GM18868 (cell line): ENCODE measurements around the gene SECISBP2.

ENCODE experiments used
- ATAC-seq: cut with Tn5 transposase; IDR thresholded peaks from one replicate; pipeline ENCODE4 v1.9.1; 2021; ENCODE audit warnings: mild to moderate bottlenecking, moderate library complexity; ENCODE audit not compliant: unreplicated experiment

Gene SECISBP2

DNA sequence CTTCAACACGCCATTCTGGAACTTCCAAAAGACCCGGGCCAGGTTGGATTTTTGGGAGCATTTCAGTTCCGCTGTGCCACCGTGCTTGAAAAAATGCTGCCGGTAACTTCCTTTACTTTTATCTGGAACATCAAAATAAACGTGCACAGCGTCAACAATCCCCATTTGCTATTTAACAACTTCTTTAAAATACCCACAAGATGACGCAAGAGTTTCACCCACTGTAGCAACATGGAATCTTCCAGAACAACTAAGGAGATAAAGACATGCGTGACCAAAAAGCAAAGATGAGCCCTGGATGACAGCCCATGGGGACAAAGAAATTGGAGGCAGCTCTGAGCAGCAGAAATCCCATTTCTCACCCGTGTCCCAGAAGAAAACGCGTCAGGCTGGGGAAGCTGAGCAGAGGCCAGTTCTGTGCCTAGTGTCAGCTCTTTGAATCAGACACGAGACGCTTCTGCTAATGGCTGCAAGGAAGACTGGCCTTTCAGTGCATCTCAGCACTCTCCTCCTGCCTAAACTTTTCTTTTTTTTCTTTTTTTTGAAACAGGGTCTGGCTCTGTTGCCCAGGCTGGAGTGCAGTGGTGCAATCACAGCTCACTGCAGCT lies 61.3 kb downstream of the SECISBP2 start:
- no peak for ATAC-seq

GRCh38 chr9:89380437-89381307 lies 62.4 kb downstream of the SECISBP2 start:
- no peak for ATAC-seq

GRCh38 chr9:89381308-89381609 lies 63.0 kb downstream of the SECISBP2 start:
- ATAC-seq: no peak

DNA sequence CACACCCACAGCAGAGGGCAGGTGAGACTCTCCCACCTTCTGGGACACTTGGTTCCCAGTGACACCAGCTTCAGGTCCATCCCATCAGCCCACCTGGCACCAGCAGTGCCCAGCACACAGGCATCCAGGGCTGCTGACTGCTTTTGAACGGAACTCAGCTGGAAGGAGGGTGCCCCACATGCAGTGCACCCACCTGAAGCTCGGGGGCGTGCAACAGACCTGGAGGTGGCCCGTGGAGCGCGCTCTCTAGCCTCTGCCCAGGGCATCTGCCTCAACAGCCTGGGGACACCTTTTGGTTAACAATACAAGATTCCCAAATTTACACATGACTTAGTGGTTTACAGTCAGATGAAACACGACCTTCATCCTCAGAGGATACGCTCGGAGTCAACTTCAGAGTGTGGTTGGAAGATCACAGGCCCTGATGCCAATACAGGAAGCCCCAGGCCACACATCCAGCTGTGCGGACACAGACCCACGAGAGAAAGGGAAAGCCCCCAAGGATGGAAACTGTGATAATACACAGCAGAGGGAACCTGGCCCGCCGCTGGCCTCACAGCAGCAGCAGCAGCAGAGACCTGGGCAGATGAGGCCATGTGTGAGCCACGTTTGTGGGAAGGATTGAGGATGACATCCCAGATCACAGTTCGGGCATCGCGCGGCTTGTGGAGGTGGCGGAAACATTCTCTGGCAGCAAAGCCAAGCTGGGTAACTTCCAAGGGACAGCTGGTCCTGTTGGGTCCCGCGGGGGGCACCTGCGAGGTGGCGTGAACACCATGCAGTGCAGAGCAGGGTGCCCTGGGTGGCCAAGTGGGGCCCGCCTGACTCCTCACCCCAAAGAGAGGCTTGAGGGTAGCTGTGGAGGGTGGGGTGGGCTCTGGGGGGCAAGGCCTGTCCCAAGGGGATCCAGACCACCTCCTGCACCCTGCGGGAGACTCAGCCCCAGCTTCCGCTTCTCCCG lies 64.0 kb downstream of the SECISBP2 start:
- ATAC-seq: no peak

- ATAC-seq: no peak
Observed at GRCh38 chr9:89383030-89383720, 64.9 kb downstream of the SECISBP2 start.

- ATAC-seq: no peak
Observed at GRCh38 chr9:89383721-89384300, 65.5 kb downstream of the SECISBP2 start.

DNA sequence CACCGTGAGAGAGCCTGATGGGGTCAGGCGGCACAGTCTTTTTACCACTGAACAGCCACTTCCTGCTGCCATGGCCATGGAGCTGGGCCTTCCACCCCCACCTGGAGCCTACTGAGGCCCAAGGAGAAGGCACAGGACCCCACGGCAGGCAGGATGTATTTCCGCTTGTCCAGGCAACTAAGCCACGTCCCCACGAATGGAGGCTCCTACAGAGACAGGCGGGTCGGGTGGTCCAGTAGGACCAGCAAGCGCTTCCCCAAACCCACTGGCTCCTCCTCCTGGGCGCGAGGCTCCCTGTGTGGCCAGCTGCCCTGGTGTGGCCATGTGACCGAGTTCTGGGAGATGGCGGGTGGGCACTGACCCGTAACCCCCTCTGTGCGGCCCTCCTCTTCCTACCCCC lies 66.5 kb downstream of the SECISBP2 start:
- ATAC-seq: no peak

DNA sequence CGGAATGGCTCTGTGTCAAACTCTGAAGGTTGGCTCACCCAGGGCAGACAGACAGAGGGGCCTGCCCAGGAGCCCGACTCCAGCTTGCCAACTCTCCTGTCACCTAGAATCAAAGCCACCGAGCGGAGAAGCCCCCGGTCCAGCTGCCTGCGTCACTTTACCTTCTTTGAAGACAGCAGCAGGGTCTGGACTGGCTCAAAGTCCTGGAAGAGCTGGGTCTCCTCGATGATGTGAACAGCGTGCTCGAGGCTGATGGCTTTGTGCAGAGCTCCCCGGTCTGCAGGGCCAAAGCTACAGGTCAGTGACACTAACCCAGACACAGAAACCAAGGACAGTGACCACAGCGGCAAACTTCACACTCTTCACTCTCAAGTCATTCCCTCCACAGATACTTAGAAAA lies 67.9 kb downstream of the SECISBP2 start:
- ATAC-seq: no peak

- no peak for ATAC-seq
Observed at GRCh38 chr9:89386797-89387196, 68.5 kb downstream of the SECISBP2 start.

GRCh38 chr9:89387197-89387849 lies 69.0 kb downstream of the SECISBP2 start:
- ATAC-seq: no peak

DNA sequence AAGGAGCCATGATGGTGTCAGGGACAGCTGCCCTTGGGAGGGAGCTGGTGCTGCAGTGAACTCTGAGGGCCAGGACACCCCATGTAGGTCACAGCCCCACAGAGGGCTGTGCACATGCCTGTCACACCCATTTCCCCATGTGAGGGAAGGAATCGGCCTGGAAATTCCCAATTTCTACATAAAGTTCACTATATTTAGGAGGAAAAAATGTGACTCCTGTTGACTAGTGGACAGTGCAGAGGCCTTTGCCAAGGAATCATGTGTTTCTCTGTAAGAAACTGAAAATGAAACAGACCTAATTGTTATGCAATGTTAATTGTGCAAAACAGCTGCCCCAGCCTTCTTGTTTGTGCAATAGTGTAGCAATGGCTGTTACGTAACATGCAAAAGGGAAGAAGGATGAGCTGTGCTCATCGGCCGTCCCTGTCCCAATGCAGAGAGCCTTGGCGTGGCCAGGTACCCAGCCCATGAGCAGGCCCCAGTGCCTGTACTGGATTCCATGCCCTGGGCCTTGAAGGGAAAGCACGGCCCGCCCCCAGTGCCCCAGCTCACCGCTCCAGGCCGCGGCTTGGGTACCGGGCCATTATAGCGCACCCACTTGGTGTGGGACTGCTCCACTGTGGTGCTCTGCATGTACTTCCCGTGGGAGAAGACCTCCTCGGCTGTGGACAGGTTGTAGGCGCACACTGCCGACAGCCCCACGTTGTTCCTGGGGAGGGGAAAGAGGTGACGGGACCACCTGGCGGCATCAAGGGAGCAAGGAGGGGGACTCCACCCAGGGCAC lies 70.0 kb downstream of the SECISBP2 start:
- no peak for ATAC-seq

GRCh38 chr9:89388868-89389177 lies 70.5 kb downstream of the SECISBP2 start:
- ATAC-seq: no peak

DNA sequence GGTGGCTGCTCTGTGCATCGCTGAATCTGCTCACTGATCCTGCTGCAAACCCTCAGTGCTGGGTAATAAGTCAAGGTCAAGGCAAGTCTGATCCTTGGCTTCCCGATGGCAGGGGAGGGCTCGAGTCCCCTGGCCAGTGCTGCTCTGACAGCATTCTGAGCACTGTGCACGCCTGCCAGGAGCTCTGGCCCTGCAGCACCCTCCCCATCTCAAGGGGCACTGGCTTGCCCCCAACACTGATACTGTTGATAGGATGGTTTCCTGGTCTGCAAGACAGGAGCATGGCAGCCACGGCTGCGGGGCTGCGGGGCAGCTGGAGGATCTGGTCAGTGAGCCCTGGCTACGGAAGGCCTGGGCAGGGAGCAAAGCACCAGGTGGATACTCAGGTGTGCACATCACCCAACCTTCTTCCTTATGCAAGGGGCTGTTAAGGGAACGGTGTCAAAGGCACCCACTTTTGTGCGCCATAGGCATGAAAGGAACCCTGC lies 71.8 kb downstream of the SECISBP2 start:
- no peak for ATAC-seq

DNA sequence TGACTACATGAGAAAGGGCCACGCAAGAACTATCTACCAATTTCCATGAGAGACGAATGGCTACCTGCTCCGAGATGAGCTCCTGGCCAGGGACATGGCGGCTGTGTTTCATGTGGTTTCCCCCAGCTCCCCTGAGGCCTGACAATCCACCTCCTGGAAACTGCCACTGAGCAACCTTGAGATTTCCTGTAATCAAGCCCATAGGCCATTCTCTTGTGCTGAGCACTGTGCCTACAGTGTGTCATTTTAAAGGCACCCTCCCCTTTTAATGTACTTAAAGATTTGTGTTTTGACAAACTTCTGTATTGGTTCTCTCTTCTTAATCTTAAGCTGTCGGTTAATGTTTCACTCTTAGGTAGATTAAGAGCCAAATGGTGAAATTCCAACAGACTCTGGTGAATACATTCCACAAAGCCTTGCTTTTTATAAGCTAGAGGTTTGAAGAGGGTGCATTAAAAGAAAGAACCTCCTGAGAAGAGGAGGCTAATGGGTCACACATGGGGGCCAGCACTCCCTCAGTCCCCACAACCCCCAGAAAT lies 72.3 kb downstream of the SECISBP2 start:
- no peak for ATAC-seq

GRCh38 chr9:89391585-89391984 lies 73.3 kb downstream of the SECISBP2 start:
- ATAC-seq: no peak

DNA sequence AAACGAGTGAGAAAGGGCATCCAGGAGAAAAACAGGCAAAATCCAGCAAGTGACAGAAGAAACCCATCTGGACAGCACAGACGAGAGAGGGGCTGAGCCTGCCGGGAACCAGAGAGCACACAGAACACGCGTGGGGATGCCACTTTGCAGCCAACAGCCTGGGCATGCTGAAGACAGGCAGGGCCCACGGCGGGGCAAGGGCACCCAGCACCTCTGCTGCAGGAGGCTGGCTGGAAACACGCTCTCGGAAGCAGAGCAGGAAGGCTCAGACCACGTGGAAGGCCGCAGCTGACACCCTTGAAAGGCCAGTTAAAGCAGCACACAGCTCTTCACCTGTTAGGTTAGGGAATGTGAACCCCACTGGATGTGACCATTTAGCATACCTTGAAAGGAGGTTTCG lies 76.1 kb downstream of the SECISBP2 start:
- no peak for ATAC-seq

DNA sequence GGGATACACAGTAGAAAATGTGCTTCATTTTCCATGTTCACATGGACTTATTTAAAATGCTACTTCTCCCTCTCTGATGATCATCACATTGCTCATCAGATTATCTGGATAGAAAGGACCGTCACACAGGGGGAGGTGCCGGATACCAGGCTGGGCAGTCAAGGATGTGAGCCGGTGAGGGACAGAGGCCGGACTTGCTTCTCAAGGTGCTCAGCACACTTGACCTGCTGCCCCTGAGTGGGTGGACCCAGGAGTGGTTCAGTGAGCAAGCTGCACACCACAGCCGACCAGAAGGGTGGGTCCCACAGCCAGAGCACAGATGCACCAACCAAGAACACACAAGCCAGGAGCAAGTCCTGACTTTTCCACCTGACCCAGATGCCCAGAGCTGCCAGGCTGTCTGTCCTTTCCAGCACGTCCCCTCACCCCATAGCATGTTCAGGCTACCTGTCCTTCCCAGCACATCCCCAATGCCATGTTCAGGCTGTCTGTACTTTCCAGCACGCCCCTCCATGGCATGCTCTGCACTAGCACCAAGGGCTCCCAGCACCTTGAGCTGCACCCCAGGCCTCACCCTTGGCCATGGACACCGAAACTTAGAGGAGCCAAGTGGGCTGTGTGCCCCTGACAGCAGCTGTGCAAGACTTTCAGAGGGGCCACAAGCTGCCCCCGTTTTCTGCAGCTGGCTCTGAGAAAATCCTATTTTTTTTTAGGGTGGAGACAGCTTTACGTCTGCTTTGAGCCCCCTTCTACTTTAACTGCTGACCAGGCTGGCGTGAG lies 77.8 kb downstream of the SECISBP2 start:
- no peak for ATAC-seq

GRCh38 chr9:89397471-89397870 lies 79.2 kb downstream of the SECISBP2 start:
- no peak for ATAC-seq
